Hematopoietic multipotent progenitor cell (in vitro differentiated cells): ENCODE results near the gene PTAFR. TPM values are rescaled to one million over a fixed set of nuclear protein-coding genes. Genes with fewer than 3 reads are reported as not detected.
"Not testable (repeated sequence)": the region's sequence is repeated elsewhere in the genome, so short reads cannot be mapped to it uniquely, and the experiment has no call there.

ENCODE experiments used
- DNase-seq, 3 donors: peaks; one replicate each; pipeline ENCODE4 v3.0.0-alpha.2; 2011 to 2015; ENCODE audit warnings: low read depth in 2 of 3, low spot score in 2 of 3
- total RNA-seq: library from RNA; depleted of rRNA; stranded (reverse); fragments of >200 nt; gene quantifications from one replicate; pipeline ENCODE4 v1.2.3, GENCODE V29; 2012

The PTAFR gene
- total RNA-seq, 1 donor, result 5.4 TPM

DNA sequence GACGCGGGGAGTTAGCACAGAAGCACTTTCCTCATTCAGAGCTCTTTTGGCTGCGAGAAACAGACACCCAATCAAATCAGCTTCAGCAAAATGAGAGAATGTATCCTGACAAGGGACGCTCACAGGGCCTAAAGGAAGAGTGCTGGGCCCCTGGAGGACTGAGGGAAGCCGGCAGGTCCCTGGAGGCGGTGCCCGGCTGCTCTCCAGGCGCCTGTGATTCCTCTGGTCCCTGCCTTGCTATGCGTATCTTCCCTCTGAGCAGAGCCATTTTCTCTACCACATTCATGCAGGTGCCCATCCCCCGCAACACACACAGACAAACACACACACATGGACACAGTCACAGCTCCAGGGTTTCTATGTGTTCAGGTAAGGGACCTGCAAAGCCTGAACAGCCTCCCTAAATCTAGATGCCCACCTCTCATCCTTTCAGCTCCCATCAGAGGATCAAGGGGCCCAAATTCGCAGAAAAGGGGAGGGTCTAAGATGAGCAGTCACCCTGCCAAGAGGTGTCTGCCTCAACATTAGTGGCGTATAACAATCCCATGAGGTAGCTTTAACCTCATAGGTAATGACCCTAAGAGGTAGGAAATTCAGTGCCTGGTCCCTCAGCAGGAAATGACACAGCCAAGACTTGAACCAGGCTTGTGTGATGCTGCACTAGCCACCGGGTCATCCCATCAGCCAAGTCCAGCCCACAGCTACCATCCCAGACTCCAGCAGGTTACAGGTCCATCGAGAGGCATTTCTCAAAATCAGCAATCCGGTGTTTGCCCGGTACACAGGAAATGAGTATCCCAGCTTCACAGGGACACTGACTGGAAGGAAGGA lies 29.0 kb downstream of the PTAFR start:
- DNase-seq, result no peak

GRCh38 chr1:28145728-28146127 lies 30.8 kb downstream of the PTAFR start:
- DNase-seq, result no peak

DNA sequence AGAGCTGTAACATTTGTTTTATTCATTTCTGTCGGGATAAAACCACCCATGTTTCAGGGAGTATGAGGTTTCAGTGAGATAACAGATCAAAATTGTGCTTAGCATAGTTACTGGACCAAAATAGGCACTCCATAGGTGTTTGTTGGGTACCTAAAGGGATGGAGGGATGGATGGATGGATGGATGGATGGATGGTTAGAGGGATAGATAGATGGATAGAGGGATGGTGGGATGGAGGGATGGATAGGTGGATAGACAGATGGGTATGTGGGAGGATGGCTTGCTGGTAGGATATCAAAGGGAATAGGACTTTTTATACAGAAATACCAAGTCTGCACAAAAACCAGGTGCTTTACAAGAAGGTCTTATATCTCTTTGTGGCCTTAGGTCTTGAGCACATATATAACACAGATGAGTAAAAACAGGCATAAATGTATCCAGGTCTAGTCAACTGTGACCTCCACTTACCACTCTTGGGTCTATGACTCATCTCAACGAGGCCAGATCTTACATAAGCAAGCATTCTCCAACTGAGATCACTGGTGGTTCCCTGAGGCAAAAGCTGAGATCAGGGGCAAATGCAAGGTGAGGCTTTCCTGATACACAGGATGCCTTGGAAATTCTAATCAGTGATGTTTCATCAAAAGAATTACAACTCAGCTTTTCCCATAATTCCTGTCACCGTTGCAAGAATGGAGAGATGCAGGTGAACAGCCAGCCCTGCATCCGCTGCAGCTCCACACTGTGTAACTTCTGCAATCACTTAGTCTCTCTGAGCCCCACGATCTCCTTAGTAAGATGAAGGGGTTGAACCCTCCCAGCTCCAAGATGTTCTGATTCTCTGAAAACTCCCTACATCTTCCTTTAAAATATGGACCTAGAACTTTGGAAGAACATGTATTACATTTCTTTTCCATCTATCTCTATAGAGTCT lies 32.0 kb downstream of the PTAFR start:
- DNase-seq, result no peak

DNA sequence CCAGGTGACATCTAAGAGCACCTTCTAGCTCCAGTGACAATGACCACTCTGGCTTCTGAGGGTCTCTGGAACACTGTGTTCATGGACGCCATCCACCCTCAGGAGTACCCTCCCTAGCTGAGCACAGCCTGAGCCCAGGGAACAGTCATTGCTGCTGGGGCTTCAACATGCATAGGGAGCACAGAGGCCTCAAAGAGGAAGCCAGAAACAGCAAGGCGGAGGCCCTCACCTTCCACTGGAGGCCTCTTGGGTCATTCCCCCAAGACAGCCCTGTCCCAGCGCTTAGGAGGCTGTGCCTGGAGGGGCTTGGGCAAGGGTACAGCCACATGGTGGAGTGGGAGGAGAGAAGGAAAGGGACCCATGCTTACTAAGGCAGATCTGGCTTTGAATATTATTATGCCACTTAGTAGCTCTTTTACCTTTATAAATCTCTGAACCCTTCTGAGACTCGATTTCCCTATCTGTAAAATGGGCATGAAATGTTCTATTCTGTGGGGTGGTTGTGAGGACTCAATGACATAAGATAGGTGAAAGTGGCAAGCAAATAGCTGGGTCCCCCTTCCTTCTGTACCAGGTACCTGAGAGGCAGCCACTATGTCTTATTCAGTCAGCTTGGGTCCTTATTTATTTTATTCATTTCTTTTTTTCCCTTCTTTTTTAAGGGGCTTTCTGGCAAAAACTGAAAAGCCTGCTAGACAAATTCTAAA lies 32.8 kb downstream of the PTAFR start:
- no peak for DNase-seq

- no peak for DNase-seq
Observed at GRCh38 chr1:28141685-28142084, 34.8 kb downstream of the PTAFR start.

- not testable (repeated sequence) for DNase-seq
Observed at GRCh38 chr1:28139866-28140265, 36.6 kb downstream of the PTAFR start.

DNA sequence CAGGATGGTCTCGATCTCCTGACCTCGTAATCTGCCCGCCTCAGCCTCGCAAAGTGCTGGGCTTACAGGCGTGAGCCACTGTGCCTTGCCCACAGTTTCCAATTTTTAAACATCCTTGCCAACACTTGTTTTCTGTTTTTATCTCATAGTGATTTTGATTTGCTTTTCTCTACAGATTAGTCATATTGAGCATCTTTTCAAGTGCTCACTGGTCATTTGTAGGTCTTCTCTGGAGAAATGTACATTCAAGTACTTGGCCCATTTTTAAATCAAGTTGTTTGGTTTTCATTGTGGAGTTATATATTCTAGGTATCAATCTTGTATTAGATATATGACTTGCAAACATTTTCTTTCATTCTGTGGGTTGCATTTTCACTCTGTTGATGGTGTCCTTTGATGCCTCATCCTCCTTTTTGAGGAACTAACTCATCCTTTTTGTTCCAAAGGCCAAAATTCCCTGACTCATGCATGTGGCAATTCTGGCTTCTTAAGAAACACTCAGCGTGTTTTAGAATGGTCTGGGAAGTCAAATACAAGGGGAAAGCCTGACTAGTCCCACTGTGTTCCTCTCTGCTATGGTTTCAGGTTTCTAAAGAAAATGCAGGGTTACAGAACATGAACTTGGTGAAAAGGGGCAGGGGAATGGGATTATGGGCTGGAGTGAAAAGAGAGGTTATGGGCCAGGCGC lies 37.3 kb downstream of the PTAFR start:
- DNase-seq, result peak in 1 of 3 donors; percentile 22

GRCh38 chr1:28136922-28137613 lies 39.4 kb downstream of the PTAFR start:
- no peak for DNase-seq

- DNase-seq, result no peak
Observed at GRCh38 chr1:28136169-28136921, 40.1 kb downstream of the PTAFR start.

GRCh38 chr1:28135371-28136168 lies 40.9 kb downstream of the PTAFR start:
- peak in 2 of 3 donors; percentile 48 to 75 for DNase-seq

DNA sequence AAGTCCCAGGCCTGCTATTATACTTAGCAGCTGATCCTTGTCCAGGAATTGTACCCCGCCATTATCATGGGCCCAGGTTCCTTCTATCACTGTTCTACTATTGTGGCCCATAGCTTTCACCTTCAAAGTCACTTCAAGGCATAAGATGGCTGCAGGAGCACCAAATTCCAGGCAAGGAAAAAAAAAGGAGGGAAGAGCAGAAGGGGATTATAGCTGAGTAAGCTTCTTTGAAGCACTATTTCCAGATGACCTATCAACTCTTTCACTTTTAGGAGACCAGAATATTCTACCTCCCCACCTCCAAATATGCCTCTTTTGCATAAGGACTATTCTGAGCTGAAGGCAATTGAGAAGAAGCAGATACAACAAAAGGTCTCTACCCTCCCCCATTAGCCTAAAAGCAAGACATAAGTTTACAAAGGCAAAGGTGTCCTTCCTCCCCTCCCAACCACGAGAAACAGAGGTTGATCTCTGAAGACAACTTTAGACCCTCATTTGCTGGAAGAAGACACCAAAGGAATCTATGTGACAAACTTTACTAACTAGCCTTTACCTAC lies 41.8 kb downstream of the PTAFR start:
- DNase-seq, result no peak

DNA sequence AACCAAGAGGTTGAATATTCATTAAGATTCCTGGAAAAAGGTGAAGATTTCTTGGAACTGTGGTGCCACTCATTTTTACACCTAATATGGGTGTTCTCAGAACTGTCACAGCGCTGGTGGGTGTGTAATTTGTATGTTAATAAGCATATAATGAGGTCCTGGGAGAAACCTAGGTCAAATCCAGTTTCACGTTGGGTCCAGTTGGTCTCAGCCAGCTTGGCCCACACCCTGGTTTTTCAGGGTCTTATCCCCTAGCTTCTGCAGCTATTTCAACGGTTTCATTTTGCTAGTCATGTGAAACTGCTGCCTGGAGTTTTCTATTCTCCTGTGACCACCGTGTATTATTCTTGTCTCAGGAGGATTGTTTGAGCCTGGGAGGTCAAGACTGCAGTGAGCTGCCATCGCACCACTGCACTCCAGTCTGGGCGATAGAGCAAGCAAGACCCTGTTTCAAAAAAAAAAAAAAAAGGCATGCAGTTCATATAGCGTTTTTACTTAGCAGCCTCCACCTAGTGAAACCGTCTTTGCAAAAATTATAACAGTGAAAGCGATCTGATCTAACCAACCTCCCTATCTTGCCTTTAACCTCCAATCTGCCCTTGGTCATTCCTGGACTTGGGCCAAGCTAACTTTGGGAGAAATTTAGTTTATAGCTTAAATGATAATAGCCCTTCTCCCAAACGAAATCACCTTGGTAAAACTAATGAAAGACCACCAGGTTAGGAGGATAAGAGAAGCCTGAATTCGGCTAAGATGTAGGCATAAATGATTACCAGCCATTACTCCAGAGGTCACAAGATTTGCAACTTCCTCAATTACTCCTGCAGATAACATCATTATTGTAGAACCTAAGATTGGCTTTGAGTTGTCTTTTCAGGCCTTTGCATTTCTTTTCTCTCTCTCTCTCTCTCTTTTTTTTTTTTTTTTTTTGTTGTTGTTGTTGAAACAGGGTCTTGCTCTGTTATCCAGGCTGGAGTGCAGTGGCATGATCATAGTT lies 44.0 kb downstream of the PTAFR start:
- peak in 1 of 3 donors; percentile 48 for DNase-seq

DNA sequence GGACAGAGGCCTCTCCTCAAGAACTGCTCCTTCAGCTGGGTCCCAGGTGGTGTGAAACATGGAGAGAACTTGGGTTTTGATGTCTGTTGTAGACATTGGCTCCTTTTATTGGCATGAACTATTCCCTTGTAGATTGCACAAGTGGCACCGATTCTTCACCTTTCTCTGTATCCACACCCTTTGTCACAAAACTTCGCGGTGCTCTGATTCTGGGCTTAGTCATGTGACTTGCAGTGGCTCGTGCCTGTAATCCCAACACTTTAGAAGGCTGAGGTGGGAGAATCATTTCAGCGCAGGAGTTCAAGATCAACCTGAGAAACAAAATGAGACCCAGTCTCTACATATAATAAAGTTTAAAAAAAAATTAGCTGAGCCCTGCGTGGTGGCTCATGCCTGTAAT lies 45.6 kb downstream of the PTAFR start:
- no peak for DNase-seq

DNA sequence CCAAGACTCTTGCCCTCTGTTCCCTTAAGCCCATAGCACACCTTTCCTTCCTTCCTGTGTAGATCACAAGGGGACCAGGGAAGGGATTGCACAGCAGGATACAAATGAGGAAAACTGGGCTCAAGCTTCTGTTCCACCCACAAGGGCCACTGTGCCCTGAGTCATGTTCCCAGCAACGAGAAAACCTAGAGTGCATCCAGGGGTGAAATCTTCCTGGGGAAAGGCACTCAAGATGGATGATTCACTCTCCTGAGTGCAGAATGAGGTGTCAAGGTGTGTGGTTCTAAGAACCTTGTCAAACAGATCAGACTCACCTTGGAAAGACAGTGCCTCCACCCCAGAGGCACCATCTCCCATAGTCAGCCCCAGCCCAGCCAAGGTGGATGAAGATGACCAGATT lies 47.3 kb downstream of the PTAFR start:
- no peak for DNase-seq

- no peak for DNase-seq
Observed at GRCh38 chr1:28127617-28128257, 48.8 kb downstream of the PTAFR start.

- DNase-seq, result peak in 2 of 3 donors; percentile 18 to 54
Observed at GRCh38 chr1:28126783-28127490, 49.6 kb downstream of the PTAFR start.
